KBM-7 (cell line): ENCODE data around the gene SUMO2.
"Not testable (repeated sequence)": the region's sequence is repeated elsewhere in the genome, so short reads cannot be mapped to it uniquely, and the experiment has no call there.

Source experiments
- DNase-seq: peaks from one replicate; pipeline ENCODE4 v3.0.0-alpha.2; 2015
- in situ Hi-C: fragments of 300-500 bp; cut with MboI; formaldehyde crosslinking; loops from 2 replicates; pipeline ENCODE4 v1.14.3; 2020; ENCODE audit warnings: low sequenced_read_pairs, low pct_unique_long_range_greater_than_20kb, mixed read lengths

Gene SUMO2

DNA sequence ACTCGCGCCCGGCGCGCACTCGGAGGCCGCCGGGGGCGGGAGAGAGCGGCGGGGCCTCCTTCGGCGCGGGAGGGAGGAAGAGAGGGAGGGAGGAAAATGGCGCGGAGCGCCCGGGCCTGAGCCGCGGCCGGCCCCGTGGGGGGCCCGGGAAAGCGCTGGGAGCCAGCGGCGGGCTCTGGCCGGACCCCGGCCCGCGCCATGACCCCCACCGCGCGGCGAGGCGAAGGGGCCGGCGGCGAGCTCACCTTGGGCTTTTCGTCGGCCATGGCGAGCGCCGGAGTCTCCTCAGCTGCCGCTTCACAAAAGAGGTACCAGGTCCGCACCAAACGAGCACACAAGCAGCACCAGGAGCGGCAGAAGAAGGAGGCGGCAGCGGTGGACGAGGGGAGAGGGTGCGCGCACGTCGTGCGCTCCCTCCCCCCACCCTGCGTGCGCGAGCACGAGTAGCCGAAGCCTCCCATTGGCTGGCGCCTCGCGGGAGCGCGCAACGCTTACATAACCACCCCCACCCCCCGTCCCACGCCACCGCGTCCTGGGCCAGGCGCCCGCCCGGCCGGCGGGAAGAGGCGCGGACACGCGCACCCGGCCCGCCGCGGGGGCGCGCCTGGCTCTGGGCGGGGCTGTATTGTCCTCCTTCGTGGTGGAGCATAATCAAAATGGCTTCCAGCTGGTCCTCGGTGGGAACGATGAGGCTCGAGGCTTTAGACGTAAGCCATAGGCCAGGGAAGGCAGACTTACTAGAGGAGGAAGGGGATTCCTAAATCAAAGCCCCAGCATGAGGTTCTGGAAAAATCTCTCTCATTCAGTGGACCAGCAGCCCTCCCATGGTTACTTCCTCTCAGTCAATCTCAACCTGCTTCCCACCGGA is at the start of gene SUMO2:
Gene SUMO2 (minus strand): TSS at position 391 of the 868 bp plus-strand sequence. CDS start 125 bp downstream, at position 266.
- peak; percentile 98 for DNase-seq
- in situ Hi-C loops, result no loop called here

DNA sequence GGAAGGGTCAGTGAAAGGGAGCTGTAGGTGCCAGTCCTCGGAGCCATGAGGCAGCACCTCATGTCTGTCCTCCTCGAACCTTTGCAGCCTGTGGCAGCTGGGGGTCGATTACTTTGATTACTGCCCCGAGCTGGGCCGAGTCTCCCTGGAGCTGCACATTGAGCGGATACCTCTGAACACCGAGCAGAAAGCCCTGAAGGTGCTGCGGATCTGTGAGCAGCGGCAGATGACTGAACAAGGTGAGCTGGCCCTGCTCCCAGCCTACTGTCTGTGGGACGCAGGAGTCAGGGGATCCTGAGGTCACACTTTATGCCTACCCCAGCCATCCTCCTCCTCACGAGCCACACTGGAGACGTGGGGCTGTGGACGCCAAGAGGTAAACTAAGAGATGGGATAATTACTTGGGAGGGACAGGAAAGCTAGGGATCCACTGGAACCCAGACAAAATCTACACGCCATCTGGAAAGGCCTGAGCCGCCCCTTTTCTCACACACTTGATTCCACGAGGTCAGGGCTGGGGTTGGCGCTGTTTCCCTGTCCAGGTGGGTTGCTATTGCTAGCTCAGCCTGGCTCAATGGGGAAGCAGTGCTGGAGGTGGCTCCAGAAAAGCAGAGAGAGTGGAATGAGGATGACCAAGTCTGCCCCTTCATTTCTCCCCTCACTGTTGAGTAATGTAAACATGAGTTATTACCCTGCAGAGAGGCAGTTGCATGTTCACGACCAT is 49.1 kb upstream of the SUMO2 start:
- DNase-seq, result no peak
- in situ Hi-C loops, result no loop called here

DNA sequence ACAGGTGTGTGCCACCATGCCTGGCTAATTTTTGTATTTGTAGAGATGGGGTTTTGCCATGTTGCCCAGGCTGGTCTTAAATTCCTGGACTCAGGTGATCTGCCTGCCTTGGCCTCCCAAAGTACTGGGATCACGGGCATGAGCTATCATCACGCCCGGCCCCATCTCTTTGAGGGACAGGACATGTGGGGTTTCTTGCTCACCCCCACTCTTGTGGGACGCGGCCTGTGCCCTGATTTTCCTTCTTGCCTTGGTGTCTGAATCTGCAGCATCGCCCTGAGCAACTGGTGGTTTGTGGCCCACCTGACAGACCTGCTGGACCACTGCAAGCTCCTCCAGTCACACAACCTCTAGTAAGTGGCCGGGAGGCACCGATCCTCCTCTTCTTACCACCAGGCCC is 48.3 kb upstream of the SUMO2 start:
- in situ Hi-C loops, result no loop called here
- DNase-seq, result no peak

DNA sequence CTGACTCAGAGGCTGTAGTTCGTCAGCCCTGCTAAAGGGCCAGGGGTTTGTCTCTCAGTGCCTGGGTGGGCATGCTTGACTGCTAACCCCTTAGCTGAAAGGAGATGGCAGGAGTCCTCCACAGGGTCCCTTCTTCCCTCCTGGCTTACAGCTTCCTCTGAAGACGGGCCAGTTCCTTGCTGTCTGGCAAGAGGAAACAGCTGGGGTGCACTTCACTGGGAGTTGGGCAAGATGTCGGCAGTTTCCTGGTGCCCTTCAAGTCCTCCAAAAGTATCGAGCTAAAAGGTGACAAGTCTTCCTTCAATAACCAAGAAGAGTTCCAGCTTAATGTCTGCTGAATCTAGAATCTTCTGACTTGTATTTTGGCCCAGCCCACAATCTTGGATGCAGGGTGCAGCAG is 46.1 kb upstream of the SUMO2 start:
- DNase-seq, result no peak
- in situ Hi-C loops, result no loop called here

DNA sequence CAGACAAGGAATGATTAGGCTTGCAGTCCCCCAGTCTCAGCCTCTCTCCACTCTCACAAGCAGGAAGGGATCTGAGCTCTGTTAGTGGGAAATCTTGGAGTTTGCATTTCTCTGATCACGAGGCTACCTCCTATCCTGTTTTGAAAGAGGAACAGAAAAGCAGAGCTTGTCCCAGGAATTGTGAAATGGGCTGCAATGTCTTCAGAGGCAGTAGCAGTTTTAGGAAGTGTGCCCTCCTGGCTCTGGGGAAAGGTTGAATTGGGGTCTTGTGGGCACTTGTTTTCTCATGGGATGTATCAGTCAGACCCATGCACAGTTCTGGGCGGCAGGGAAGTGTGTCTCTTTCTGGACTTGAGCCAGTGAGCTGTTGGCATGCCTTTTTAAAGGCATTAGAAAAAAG is 45.5 kb upstream of the SUMO2 start:
- in situ Hi-C loops, result no loop called here
- DNase-seq, result no peak

DNA sequence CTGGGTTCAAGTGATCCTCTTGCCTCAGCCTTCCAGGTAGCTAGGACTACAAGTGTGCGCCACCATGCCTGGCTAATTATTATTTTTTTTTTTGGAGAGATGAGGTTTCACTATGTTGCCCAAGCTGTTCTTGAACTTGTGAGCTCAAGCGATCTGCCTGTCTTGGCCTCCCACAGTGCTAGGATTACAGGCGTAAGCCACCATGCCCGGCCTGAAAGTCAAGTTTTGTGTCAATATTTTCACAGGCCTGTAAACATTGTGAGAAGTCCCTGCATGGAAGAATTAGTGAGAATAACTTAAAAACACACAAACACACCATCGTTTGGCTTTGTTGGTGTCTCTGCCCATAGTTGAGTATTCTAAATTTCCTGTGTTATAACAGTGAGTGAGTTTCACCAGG is 45.0 kb upstream of the SUMO2 start:
- in situ Hi-C loops, result no loop called here
- no peak for DNase-seq

DNA sequence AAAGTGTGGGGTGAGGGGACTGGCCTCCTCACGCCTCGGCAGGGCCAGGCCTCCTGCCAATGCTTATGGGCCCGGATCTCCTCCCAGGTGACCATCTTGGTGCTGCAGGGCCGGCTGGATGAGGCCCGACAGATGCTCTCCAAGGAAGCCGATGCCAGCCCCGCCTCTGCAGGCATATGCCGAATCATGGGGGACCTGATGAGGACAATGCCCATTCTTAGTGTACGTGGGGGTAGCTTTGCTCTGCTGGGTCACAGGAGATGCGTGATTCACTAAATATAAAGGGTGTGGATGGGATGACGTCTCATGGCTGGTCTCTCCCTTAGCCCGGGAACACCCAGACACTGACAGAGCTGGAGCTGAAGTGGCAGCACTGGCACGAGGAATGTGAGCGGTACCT is 42.3 kb upstream of the SUMO2 start:
- no peak for DNase-seq
- in situ Hi-C loops, result no loop called here

DNA sequence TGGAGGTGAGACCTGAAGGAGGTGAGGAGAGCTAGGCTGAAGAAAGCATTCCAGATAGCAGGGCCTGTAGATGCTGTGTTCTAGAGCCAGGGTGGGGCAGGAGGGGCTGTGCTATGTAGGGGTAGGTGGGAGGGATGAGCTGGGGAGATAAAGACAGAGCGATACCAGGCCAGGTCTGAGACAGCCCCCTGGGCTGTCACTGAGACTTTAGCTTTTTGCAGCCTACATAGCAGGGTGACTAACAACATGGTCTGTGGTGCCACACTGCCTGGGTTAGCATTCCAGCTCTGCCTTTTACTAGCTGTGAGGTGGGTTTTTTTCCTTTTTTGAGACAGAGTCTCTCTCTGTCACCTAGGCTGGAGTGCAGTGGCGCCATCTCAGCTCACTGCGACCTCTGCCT is 37.1 kb upstream of the SUMO2 start:
- in situ Hi-C loops, result no loop called here
- DNase-seq, result no peak

DNA sequence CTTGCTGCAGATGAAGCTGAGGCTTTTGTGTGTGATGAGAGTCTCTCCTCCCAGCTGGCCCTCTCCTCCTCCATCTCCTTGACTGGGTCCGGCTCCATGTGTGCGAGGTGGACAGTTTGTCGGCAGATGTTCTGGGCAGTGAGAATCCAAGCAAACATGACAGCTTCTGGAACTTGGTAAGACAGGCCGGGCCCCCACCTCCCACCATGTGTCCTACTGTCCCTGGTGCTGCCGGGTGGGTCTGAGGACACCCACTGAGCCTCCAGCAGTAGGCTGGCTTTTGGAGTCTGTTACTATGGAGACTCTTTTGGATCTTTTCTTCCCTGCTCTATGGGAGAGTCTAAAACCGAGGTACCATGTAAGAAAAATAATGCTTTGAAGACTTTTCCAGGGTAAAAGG is 35.4 kb upstream of the SUMO2 start:
- in situ Hi-C loops, result no loop called here
- DNase-seq, result no peak

DNA sequence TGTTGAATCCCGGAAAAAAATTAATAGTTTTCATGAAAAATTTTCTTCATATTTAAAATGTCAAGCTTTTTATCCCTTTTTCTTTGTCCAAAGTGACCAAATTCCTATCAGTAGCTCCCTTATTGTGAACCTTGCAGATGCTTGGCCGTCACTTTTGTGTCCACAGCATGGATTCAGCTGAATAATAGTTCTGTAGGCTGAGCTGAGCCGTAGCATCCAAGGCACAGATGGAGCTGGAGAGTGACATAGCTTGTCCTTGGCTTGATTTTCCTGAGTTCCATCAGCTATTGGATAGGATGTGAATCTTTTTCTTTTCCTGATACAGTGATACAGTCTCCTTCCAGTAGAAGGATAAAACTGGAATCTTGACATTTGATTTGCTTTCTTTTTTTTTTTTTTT is 26.3 kb upstream of the SUMO2 start:
- in situ Hi-C loops, result no loop called here
- DNase-seq, result no peak

DNA sequence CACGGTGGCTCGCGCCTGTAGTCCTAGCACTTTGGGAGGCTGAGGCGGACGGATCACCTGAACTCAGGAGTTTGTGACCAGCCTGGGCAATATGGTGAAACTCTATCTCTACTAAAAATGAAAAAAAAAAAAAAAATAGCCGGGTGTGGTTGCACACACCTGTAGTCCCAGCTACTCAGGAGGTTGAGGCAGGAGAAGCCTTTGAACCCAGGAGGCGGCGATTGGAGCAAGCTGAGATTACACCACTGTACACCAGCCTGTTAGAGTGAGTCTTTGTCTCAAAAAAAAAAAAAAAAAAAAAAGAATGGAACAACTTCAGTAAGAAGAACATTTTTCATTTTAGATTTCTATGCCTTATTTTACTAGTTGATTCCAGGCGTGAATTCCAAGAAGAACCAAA is 25.4 kb upstream of the SUMO2 start:
- no peak for DNase-seq
- in situ Hi-C loops, result no loop called here

DNA sequence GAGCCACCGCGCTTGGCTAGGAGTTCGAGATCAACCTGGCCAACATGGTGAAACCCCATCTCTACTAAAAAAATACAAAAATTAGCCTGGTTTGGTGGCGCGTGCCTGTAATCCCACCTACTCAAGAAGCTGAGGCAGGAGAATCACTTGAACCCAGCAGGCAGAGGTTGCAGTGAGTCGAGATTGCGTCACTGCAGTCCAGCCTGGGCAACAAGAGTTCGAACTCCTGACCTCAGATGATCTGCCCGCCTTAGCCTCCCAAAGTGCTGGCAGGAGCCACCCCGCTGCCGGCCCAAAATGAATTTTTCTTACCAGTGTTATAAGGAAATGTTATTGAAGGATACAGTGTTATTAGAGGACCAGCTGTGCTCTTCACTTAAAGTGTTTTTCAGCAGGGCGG is 25.0 kb upstream of the SUMO2 start:
- no peak for DNase-seq
- in situ Hi-C loops, result no loop called here

DNA sequence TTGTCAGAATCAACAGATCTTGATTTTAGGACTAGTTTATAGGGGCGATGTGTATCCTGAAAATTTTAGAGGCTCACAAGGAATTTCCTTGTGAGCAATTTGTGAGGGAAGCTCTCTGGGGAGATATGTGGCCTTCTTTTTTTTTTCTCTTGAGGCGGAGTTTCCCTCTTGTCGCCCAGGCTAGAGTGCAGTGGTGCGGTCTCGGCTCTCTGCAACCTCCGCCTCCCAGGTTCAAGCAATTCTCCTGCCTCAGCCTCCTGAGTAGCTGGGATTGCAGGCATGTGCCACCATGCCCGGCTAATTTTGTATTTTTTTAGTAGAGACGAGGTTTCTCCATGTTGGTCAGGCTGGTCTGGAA is 24.3 kb upstream of the SUMO2 start:
- DNase-seq, in situ Hi-C loops: not testable (repeated sequence)

DNA sequence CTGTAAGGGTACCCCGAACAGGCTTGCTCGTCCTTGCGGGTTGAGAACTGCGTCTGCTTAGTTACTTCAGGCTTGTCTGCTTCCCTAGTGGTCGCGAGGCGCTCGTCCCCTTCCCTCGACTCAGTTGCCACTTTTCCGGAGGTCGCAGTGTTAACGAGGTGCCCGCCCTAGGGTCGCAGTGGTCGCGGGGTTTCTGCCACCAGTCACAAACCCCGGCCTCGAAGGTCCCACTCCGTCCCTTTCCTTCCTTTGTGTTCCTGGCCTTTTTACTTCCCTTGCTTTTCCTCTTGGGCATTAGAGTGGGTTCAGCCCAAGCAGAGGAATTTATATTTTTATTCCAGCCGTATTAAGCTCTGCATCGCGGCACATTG is 23.0 kb upstream of the SUMO2 start:
- no peak for DNase-seq
- in situ Hi-C loops, result no loop called here

DNA sequence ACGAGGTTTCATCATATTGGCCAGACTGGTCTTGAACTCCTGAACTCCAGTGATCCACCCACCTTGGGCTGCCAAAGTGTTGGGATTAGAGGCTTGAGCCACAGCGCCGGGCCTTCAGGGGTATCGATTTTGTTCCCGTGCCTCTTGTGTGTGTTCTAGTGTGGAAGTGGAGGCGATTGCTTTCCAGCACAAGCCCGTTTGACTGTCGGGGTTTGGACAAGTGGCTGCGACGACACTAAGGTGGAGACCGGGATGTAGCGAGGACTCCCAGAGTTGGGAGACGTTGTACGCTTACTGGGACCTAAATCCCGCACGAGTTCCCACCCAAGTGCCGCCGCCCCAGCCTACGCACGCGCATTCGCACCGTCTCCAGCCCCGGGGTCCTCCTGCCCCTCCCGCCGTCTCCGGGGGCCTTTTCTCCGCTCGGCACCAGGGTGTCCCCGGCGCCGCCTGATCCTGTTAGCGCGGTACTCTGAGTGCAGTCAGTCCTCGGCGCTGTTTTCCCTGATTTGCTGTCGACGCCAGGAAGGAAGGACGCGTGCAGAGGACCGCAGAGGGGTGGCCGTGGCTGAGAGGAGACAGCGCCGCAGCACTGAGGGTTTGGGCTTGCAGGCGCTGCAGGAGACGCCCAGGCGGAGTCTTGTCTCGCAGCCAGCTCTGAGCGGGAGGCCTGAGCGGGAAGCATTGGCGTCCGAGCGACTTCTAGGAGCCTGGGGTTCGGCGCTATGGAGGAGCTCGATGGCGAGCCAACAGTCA is 22.5 kb upstream of the SUMO2 start, which contains the start of gene NUP85:
Gene NUP85 (plus strand): TSS at position 643 of the 756 bp plus-strand sequence. CDS start 83 bp downstream, at position 726.
- peak; percentile 96 for DNase-seq
- in situ Hi-C loops, result no loop called here

DNA sequence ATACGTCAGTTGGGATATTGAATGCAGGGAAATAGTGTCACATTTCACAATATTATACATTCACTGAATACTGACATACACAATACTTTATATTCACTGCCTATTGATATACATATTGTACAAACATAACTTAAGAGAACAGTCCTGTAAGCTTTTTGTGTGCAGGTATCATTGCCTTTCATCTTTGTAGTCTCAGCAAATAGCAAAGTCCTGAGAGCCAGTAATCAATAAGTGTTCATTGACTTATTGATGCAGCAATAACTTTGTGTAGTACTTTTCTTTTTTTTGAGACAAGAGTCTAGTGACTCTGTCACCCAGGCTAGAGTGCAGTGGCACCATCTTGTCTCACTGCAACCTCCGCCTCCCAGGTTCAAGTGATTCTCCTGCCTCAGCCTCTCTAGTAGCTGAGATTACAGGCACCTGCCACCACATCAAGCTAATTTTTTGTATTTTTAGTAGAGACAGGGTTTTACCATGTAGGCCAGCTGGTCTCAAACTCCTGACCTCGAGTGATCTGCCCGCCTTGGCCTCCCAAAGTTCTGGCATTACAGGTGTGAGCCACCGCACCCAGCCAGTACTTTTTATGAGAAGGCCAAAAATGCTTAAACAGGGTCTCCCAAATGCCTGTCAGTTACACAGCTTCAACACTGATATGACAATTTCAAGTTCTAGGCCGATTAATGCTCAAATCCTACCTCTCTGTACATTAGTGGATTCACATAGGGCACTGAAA is 17.3 kb upstream of the SUMO2 start:
- no peak for DNase-seq
- in situ Hi-C loops, result no loop called here

DNA sequence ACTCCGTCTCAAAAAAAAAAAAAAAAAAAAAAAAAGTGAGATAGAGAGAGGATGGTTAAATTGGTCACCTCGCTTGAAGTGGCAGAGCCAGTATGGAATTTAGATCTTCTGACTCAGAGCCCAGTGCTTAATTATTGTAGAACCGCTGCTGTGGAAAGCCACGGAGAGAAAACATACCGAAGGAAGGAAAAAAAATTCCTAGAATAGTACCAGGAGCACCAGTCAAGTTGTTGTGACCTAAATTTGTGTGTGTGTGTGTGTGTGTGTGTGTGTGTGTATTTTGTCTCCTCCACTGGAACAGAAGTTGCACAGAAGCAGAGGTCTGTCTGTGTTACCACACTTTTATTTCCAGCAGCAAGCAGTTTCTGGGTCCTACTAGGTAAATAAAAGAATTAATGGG is 12.1 kb upstream of the SUMO2 start:
- DNase-seq, result no peak
- in situ Hi-C loops, result no loop called here

DNA sequence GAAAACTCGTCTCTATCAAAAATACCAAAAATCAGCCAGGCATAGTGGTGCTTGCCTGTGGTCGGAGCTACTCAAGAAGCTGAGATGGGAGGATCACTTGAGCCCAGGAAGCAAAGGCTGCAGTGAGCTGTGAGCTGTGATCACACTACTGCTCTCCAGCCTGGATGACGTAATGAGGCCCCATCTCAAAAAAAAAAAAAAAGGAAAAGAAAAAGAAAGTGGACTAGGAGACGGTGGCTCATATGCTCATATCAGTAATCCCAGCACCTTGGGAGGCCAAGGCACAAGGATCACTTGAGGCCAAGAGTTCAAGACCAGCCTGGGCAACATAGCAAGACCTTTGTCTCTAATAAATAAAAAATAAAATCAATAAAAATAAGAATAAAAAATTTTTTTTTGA is 8.8 kb upstream of the SUMO2 start:
- in situ Hi-C loops, result no loop called here

DNA sequence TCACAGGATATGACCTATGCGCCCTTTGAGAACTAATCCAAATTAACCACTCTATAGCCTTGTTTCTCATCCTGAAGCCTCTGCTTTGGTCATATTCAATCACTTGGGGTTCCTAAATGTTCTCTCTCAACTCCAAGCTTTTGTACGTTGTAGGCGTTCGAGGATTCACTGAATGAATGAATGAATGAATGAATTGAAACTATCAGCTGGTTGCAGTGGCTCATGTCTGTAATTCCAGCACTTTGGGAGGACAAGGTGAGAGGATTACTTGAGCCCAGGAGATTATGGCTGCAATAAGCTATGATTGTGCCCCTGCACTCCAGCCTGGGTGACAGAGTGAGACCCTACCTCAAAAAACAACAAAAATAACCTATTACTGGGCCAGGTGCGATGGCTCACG is 5.9 kb upstream of the SUMO2 start:
- no peak for DNase-seq
- in situ Hi-C loops, result no loop called here

More for the DNA sequence above, 8.8 kb upstream of the SUMO2 start:
- DNase-seq, result peak; percentile 45
